Measurements from ENCODE around the gene ARID2. TPM values are rescaled to one million over a fixed set of nuclear protein-coding genes. Genes with fewer than 3 reads are reported as not detected.

ARID2 gene
- polyA plus RNA-seq, 1 experiment, result 18.5 TPM

DNA sequence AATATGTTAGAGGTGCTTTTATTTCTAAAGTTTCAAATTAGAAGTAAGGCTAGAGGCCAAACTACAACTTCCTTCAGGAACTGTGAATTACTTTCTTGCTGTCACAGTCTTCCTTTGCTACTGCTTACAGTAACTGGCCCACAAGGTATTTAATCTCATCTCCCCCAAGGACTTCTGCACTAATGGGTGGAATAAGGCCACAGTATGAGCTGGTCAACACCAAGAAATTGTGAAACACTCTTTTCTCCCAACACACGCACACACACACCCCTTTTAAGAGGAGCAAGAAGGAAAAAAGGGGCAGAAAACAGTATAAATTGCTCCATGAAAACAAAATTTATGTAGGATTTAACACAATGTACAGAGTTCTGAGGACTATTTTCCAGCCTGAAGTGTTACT, 215.3 kb downstream of the ARID2 start:
- DNase-seq (ENCODE audit: low read depth, low spot score), result no peak
- ChIA-PET CTCF (no interaction called here), POLR2A (no interaction called here)
- TF ChIP-seq, protein P1, sequence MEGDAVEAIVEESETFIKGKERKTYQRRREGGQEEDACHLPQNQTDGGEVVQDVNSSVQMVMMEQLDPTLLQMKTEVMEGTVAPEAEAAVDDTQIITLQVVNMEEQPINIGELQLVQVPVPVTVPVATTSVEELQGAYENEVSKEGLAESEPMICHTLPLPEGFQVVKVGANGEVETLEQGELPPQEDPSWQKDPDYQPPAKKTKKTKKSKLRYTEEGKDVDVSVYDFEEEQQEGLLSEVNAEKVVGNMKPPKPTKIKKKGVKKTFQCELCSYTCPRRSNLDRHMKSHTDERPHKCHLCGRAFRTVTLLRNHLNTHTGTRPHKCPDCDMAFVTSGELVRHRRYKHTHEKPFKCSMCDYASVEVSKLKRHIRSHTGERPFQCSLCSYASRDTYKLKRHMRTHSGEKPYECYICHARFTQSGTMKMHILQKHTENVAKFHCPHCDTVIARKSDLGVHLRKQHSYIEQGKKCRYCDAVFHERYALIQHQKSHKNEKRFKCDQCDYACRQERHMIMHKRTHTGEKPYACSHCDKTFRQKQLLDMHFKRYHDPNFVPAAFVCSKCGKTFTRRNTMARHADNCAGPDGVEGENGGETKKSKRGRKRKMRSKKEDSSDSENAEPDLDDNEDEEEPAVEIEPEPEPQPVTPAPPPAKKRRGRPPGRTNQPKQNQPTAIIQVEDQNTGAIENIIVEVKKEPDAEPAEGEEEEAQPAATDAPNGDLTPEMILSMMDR (IDR thresholded peaks at IDR 0.05; ENCODE audit: low read depth, low read length), result no peak
- no peaks in the 10 kb centered on the region for H3K27me3 ChIP-seq (ENCODE audit: control insufficient read depth, insufficient read depth, low read length)
- H3K9me3 ChIP-seq (ENCODE audit: control insufficient read depth, insufficient read depth, low read length), result no peaks in the 10 kb centered on the region
- no peak overlapping the region for H3K4me3 ChIP-seq (ENCODE audit: low read depth, low read length)
- no peak overlapping the region for H3K27ac ChIP-seq (ENCODE audit: low read depth, low read length)

DNA sequence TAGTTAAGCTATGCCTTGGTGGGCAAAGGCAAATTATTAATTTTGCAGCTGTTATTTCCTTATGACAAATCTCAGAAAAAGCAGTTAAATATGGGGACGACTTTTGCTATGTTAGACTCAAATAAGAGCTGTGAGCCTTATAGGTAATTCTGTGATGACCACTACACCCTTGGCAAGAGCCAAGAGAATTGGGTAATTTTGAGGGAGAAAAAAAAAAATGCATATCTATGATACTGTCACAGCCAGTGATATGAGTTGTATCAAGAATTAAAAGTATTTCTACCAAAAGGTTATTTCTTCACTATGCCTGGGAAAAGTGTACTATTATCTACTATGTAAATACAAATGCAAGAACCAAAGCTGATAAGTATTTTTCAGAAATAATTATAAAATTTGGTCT, 216.9 kb downstream of the ARID2 start:
- TF ChIP-seq, protein P1 (IDR thresholded peaks at IDR 0.05; ENCODE audit: low read depth, low read length), result no peak
- Histone ChIP-seq H3K27ac (ENCODE audit: low read depth, low read length) (no peak overlapping the region), H3K27me3 (ENCODE audit: control insufficient read depth, insufficient read depth, low read length) (no peaks in the 10 kb centered on the region), H3K9me3 (ENCODE audit: control insufficient read depth, insufficient read depth, low read length) (no peaks in the 10 kb centered on the region), H3K4me3 (ENCODE audit: low read depth, low read length) (no peak overlapping the region)
- ChIA-PET CTCF (interaction anchor here (0.7 kb wide), 1 partner anchor 45 kb away, joined by 4 read pairs; no protein-coding TSS in a partner anchor), POLR2A (no interaction called here)
- no peak for DNase-seq (ENCODE audit: low read depth, low spot score)

DNA sequence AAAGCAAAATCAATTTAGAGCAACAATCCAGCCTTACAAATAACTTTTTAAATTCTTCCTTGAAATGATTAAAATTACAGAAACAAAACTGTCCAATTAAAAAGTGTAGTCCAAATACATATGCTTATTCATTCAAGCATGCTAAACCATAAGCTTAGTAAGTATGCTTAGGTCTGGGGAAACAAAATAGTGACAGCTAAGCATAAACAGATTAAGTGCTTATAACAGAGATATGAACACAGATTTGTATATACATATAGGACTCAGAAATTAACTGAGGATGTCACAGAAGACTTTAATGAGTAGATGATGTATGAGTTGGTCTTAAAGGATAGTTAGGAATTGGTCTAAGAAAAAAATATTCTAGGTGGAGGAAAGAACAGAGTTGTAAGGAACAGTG, 219.0 kb downstream of the ARID2 start:
- POLR2A ChIA-PET, result no interaction called here
- no peak overlapping the region for H3K4me3 ChIP-seq (ENCODE audit: low read depth, low read length)
- H3K27me3 ChIP-seq (ENCODE audit: control insufficient read depth, insufficient read depth, low read length), result no peaks in the 10 kb centered on the region
- DNase-seq (ENCODE audit: low read depth, low spot score), result no peak
- no peak overlapping the region for H3K27ac ChIP-seq (ENCODE audit: low read depth, low read length)
- CTCF ChIA-PET, result interaction anchor here (1.1 to 1.5 kb wide), 2 partner anchors 9 to 220 kb away, joined by 3 to 5 read pairs; no protein-coding TSS in a partner anchor
- TF ChIP-seq, protein P1 (IDR thresholded peaks at IDR 0.05; ENCODE audit: low read depth, low read length), result no peak
- H3K9me3 ChIP-seq (ENCODE audit: control insufficient read depth, insufficient read depth, low read length), result no peaks in the 10 kb centered on the region

Small RNA genes within 50 kb of the gene (small RNA-seq; reads per million reads assigned to genes)
- not detected for gene RN7SL246P (ENCODE audit: insufficient read length, low read depth)
